Dermis blood vessel endothelial cell (primary cell): ENCODE measurements around the gene TSPAN3. TPM values are rescaled to one million over a fixed set of nuclear protein-coding genes. Genes with fewer than 3 reads are reported as not detected.

Source experiments
- DNase-seq: peaks from one replicate; pipeline ENCODE4 v3.0.0; 2010
- total RNA-seq: library from RNA; depleted of rRNA; stranded (reverse); fragments of >200 nt; gene quantifications from 2 replicates; pipeline ENCODE4 v1.2.3, GENCODE V29; 2014

TSPAN3 gene
- total RNA-seq, 1 donor from 2014 or later = 242 TPM

GRCh38 chr15:77021803-77022381, 49.0 kb downstream of the TSPAN3 start:
- peak; percentile 53 for DNase-seq

GRCh38 chr15:77021088-77021481, 49.8 kb downstream of the TSPAN3 start:
- DNase-seq = no peak

GRCh38 chr15:77020348-77021087, 50.4 kb downstream of the TSPAN3 start:
- DNase-seq = no peak

- peak; percentile 31 for DNase-seq
Measured at GRCh38 chr15:77019521-77020331, 51.2 kb downstream of the TSPAN3 start.

- no peak for DNase-seq
Measured at GRCh38 chr15:77018796-77019505, 52.0 kb downstream of the TSPAN3 start.

GRCh38 chr15:77017761-77018720, 52.9 kb downstream of the TSPAN3 start:
- DNase-seq = no peak

- no peak for DNase-seq
Measured at GRCh38 chr15:77017091-77017660, 53.7 kb downstream of the TSPAN3 start.

- DNase-seq = no peak
Measured at GRCh38 chr15:77016321-77016695, 54.6 kb downstream of the TSPAN3 start.

GRCh38 chr15:77015646-77016320, 55.1 kb downstream of the TSPAN3 start:
- no peak for DNase-seq

- no peak for DNase-seq
Measured at GRCh38 chr15:77014132-77015081, 56.5 kb downstream of the TSPAN3 start.

- DNase-seq = no peak
Measured at GRCh38 chr15:77013776-77014131, 57.2 kb downstream of the TSPAN3 start.

- no peak for DNase-seq
Measured at GRCh38 chr15:77012868-77013267, 58.0 kb downstream of the TSPAN3 start.

GRCh38 chr15:77012117-77012712, 58.7 kb downstream of the TSPAN3 start:
- no peak for DNase-seq

GRCh38 chr15:77010857-77011256, 60.1 kb downstream of the TSPAN3 start:
- no peak for DNase-seq

GRCh38 chr15:77010312-77010686, 60.6 kb downstream of the TSPAN3 start:
- DNase-seq = no peak

GRCh38 chr15:77009646-77010311, 61.1 kb downstream of the TSPAN3 start:
- DNase-seq = no peak

- no peak for DNase-seq
Measured at GRCh38 chr15:77009176-77009575, 61.7 kb downstream of the TSPAN3 start.

- DNase-seq = peak; percentile 45
Measured at GRCh38 chr15:77004189-77004588, 66.7 kb downstream of the TSPAN3 start.
